SHP77 (cell line): Measurements from ENCODE around the gene NRCAM.

Source experiments
- DNase-seq, 2 experiments: peaks; one replicate each; lab custom pipeline; 2025; lab: John Stamatoyannopoulos, UW

Gene NRCAM

DNA sequence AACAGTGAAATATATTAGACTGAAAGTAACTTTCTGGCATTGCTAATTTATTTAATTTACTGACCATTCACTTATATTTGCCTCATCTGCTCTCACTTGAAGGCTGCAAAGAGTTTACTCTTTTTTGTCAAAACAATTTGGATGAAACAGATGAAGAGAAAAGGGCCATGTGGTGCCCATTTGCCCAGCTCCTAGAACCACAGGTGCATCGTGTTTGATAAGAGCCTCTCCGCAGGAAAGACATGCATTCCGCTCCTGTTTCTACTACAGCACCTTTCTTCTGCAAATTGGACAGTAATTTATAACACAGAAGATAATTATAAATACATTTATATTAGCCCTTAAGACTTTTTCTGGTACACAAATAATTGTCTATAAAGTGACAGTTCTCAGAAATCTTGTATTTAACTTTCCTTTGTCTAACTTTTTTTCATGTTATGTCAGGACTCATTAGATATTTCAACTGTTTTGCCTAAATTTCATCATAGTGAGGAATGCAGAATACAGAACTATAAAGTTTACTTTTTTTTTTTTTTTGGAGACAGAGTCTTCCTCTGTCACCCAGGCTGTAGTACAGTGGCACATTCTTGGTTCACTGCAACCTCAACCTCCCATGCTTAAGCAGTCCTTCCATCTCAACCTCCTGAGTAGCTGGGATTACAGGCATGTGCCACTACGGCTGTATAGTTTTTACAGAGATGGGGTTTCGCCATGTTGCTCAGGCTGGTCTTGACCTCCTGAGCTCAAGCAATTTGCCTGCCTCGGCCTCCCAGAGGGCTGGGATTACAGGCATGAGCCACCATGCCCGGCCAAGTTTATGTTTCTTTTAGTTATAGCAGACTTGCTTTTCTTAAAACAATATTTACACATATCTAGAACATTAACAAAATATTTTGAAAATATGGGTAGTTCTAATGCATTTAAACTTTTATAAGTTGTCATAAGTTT lies 326.9 kb downstream of the NRCAM start:
- no peak for DNase-seq

DNA sequence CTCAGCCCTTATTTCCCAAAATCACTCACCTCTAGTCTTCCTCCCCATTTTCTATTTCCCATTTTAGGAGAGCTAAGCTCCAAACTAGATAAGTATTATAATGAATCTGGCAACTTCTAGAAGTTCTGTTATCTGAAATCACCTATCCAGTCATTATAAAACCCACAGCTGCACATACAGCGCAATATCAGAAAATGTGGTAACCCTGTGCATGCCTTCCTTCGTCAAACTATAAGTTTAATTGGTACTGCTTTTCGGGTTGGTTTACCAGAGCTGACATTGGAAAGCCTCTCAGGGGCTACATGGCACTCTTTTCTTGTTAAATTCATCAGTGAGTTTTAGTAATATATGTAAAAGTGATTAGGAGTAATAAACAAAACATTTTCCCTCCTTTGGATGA lies 327.7 kb downstream of the NRCAM start:
- no peak for DNase-seq

DNA sequence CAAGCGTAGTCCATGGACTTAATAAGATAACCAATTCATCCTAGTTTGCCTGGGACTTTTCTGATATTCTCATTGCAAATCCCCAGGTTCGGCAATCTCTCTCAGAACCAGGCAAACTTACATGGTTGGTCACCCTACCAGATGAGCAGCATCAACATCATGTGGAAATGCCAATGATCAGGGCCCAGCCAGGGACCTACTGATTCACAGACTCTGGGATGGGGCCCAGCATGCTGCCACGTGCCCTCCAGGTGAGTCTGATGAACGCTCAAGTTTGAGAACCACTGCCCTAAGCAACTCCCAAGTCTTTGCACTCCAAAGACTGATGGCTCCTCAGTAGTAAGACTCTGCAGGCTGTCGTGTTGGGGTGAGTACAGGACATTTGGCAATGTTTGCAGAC lies 328.8 kb downstream of the NRCAM start:
- no peak for DNase-seq

DNA sequence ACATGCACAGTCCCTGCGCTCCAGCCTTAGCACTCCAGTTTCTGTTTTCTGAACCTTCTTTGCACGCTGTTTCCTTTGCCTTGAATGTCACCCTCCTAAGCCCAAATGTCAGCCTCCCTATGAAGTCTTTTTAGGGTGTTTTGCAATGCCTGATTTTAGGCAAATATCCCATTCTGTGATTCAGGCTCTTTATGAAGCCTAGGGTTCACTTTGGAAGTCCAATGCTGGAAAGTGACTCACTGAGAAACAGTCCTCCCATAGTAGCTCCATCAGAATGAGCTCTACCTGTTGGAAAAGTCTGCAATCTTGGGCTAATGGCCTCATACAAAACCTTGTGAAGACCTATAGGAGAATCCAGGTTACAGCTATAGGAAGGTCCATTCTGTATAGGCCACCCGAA lies 331.4 kb downstream of the NRCAM start:
- no peak for DNase-seq

DNA sequence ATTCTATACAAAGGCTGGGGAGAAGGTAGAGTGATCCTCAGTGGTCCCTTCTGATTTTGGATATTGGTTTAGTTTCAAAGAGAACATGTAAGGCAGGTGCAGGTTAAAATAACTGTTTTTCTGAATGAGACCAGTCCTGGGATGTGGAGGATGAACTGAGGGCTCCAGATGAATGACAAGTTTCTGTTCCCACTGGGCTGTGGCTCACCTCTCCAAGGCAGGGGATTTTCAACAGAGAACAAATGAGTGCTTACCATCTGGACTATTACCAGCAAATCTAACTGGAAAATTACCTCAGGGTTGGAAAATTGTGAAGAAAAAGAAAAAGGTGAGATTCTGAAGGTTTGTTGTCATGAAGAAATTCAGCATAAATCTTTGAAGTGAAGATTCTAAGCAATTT lies 334.1 kb downstream of the NRCAM start:
- no peak for DNase-seq

DNA sequence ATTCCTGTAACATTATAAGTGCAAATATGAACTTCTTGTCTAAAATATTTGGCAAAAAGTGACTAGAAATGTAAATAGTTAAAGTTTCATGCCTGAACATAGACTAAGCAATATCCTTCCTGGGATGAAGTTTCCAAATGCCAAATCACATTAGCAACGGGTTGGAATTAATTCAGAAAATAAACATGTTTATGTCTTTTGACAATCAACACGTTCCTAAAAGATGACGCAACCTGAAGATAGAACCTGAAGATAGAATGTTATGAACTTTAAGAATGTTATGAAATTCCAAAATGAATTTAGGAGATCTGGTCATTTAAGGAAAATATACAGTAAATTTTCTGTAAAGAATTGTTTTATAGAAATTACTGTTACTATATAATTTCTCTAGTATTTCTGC lies 335.3 kb downstream of the NRCAM start:
- DNase-seq: no peak

DNA sequence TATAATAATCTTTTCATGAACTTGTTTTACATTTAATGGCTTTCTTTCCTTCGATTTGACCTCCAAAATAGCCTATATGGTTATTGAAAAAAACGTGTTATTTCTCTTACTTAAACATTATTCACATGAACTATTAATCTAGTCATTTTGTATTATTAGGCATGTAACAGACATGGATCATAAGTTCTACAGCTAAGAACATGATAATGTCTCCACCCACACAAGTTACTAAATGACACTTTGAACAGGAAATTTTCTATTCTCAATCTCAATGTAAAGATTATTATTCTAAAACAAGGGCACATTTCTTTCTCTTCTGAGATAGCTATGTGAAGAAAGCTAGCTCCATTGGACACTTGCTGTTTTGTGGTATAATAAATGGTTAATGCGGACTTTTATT lies 336.0 kb downstream of the NRCAM start:
- DNase-seq: no peak

DNA sequence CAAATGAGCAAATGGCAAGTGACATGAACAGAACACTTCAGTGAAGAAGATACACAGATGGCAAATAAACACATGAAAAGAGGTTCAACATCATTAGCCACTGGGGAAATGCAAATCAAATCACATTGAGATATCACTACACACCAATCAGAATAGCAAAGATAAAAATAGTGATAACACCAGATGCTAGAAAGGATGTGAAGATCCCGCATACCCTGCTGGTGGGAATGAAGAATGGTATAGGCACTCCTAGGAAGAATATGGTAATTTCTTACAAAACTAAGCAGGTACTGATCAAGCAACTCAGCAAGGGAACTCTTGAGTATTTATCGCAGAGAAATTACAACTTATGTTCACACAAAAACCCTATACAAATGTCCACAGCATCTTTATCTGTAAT lies 337.3 kb downstream of the NRCAM start:
- DNase-seq: no peak

DNA sequence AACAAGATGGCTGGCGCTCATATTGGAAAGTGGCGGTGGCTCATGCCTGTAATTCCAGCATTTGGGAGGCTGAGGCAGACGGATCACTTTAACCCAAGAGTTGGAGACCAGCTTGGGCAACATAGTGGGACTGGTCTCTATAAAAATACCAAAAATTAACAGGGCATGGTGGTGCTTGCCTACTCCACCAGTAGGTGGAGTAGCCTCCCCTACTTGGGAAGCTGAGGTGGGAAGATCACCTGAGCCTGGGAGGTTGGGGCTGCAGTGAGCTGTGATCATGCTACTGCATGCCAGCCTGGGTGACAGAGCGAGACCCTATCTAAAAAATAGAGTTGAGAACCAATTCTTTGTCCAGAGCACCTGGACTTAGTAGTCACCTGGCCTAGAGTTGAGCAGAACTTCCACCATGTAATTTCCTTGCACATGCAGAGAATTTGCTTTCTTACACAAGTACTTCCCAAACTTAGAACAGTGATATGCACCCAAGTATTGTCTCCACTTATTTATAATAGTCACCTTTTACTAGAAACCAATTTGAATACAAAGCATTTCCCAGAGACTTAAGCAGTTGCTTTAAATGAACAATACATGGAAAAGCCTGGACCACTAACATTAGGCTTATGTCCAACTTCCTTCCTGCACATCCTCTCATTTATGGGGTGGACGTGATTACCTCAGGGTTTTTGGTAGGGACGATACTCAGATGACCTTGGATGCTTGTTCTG lies 342.0 kb downstream of the NRCAM start:
- peak; percentile 19 to 28 for DNase-seq

DNA sequence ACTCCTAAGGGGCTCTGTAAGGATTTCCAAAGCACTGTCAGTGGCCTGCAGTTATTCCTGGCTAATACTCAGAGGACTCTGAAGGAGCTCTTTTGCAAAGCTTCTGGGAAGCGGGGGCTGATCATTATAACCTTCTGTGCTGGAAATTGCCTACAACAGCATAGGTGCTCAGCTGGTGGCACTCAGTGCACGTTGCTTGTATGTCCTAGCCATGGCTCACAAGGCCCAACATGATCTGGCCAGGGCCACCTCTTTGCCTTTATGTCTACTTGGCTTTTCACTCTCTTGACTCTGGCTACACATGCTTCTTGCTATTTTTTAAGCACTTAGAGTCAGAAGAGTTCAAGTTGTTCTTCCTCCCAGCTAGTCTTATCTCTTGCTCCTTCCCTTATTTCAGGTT lies 343.6 kb downstream of the NRCAM start:
- DNase-seq: no peak

DNA sequence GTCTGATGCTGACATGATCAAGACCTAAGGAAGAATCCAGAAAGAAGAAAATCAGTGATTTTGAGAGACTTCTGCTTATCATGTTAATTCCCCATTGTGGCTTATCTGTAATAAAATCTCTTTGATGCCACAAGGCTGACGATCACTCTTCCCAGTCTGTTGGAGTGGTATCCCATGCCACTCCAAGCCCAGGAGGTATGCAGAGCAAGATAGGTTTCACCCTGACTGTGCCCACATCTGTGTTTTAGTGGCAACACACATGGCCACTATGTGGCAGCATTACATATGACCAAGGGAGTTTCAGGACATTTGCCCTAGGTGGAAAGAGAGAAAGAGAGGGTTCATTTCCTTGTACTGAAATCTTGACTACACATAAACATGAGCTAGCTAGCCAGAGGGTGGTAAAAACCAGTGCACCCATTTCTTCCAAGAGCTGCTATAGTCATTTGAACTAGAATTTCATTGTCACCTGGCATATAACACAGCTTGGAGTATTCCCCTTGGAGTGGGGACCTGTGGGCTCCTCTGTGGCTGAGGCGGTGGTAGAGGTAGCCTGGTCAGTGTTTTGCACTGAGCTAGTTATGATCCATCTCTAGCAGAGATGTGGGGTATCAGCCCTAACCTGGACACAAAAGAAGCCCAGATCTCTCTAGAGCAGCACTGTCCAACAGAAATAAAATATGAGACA lies 346.9 kb downstream of the NRCAM start:
- DNase-seq: peak in 1 of 2 experiments; percentile 17

DNA sequence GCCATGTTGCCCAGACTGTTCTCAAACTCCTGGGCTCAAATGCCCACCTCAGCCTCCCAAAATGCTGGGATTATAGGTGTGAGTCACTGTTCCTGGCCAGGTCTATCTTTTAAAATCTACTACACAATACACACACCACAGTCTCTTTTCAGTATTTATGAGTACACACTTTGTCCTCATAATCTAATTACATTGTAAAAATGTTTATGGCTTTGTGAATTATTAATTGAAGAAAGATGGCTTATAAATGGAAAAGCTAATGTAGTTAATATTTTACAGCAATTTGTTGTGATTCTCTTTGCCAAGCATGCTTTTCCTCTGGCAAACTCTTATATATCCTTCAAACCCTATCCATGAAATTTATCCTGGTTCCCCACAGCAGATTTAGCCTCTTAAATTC lies 348.1 kb downstream of the NRCAM start:
- no peak for DNase-seq

DNA sequence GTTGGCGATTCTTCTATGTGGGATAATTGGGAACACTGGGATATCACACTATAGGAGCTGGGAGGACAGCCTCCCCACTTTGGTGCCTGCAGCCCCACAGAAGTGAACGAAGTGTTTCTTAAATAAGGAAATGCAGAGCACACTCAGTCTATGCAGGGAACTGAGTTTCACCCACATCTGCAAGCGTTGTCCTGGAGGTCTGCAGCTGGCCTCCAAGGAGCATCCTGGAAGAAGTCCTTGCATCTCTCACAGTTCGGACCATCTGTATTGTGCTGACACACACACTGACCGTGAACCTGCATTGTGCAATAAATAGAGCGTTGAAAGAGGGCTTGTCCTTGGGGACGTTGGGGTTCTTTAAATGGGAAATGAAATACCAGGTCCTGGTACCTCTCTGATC lies 351.9 kb downstream of the NRCAM start:
- DNase-seq: no peak

DNA sequence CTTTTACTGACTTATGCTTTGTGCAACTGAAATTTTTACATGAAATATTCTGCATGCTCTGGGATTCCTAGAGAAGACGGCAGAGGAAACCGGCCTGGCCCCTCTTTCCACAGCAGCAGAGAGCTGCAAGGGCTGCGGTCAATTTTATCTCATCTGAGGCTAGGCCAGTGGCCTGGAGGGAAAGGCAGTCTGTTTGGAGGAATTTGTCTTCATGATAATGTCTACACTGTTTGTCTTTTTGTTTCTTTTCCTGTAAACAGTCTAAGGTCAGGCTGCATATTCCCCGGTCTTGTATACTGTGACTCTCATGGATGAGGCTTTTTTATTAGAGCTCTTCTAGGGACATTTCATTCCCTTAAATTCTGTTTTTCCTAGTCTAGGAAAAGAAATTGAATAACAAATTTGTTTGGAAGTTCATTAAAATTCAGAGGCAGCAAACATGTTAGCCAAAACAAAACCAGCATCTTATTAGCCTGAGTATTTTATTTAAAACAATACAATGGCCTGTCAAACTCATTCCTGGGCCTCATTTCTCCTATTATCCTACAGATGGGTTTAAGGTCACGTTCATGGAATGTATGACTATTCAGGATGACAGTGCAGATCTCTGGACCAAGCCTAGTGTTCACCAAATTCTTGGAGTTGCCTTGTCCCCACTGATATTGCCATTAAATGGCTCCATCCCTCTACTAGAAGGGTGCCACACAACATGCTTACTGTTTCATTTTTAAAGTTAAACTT lies 352.5 kb downstream of the NRCAM start:
- DNase-seq: no peak

DNA sequence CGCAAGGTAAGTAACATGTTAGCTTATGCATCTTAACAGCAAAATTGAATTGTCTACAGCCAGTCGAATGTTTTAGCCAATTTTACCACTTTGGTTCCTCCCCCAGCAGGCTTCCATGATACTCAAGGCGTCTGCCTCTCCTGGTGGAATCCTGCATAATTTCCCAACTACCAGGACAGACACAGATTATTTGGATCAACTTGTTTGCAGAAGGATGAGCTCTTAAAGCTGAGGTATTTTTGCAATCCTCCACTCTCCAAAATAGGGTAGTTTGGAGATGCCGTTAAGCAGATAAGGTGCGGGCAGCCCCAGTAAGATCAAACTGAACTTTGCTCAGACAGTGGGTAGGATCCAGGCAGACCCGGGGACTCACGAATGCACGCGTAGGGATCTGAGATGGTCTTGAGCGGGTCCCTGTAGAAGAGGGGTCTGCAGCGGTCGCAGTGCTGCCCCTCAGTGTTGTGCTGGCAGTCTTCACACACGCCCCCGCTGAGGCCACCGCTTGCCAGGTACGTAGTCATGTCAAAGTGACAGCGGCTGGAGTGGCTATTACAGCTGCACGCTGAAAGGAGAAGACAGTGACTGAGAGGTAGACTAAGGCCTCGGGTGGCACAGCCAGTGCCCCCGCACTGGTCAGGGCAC lies 353.4 kb downstream of the NRCAM start:
- no peak for DNase-seq

DNA sequence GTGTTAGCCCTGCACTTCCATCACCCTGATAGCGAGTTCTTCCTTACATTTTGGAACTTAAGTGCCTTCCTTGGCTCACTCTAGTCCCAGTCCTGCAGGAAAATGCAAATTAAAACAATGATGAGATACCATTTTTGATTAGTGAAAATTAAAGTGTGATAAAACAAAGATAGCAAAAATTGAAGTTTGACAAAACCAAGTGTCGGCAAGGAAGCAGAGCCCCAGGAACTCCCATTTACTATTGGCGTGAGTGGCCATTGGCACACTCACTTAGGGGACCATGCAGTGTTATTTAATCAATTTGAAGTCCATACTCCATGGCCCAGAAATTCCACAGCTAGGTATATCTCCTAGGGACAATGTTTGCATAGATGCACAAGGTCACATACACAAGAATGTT lies 354.5 kb downstream of the NRCAM start:
- DNase-seq: no peak

DNA sequence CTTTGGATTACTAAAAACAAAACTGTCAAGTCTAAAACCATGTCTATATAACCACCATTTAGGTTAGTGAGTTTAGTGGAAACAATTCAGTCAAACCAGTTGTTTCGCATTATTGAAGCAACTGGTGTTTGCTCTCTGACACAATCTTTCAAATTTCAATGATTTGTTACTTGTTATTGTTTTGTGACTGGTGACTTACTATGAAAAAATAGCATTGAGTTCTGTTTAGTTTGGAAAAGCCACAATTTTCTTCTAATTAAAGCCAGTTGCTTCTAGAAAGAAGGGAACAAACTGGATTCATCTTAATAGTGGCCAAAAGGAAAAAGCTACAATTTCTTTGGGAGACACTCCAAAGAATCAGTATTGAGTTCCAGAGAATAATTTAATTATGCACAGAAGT lies 356.5 kb downstream of the NRCAM start:
- DNase-seq: no peak

DNA sequence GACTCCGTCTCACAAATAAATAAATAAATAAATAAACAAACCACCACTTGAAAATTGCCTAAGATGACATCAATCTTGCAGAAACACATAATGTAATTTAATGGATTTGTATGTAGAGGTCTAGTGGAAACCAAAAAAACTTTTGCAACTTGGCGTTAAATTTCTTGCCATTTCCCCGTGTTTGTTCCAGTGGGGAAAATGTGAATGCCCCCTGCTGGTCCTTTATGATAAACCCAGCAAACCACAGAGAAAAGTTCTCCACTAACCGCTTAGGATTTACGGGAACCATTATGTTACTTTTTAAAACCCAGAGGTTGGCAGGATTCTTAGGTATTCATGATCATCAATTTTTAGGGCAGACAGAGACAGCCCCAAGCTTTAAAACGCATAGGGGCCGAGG lies 358.5 kb downstream of the NRCAM start:
- DNase-seq: peak in 1 of 2 experiments; percentile 14
